Measurements from ENCODE around the gene SLCO2B1. TPM values are rescaled to one million over a fixed set of nuclear protein-coding genes. Genes with fewer than 3 reads are reported as not detected.

Gene SLCO2B1
- total and polyA plus RNA-seq, 2 of the 8 experiments (the other 6 are each of a cell fraction or from before 2014, with no cell fraction given): 0.03 TPM; not detected in 1

DNA sequence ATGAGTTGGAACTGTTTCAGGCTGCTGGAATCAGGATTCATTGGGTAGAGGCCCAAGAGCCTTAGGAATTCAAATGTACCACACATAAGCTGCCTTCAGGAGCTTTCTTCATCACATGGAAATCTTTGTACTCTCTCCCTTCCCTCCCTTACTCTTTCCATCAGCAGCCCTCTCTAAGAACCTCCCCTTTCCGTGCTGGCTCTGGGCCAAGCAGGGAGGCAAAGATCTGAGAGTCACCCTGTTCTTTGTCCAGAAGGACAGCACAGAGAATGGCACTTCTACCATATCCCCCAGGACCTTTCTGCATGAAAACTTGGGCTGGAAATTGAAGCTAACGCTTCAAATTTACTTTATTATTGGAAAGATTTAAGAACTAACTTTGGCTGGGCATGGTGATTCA, 69.0 kb downstream of the SLCO2B1 start:
- H3K27ac ChIP-seq (ENCODE audit: low read depth, low read length): no peak overlapping the region
- no peak overlapping the region for H3K23ac ChIP-seq (ENCODE audit: insufficient read length)
- no peaks in the 10 kb centered on the region for H3K79me2 ChIP-seq (ENCODE audit: control insufficient read depth in 1 of 2, insufficient read depth in 2 of 2, low read length in 2 of 2)
- no peak overlapping the region for H3K9ac ChIP-seq (replicated peaks in 1 of 4; ENCODE audit: extremely low read depth in 1 of 4, low read depth in 3 of 4, low read length in 3 of 4)
- no peak for FAIRE-seq
- POLR2A ChIA-PET (ENCODE audit: partially characterized antibody): no interaction called here
- no peak overlapping the region for H3K14ac ChIP-seq (ENCODE audit: insufficient read length)
- H2BK12ac ChIP-seq (ENCODE audit: low read depth, low read length): no peak overlapping the region
- no peak overlapping the region for H3K18ac ChIP-seq (ENCODE audit: extremely low read depth, low read length)
- no peaks in the 10 kb centered on the region for H3K79me1 ChIP-seq (ENCODE audit: low read depth, low read length)
- no peak for DNase-seq (ENCODE audit: low read depth in 1 of 2, low spot score in 2 of 2)
- CTCF ChIA-PET (ENCODE audit: partially characterized antibody): interaction anchor here (0.8 to 45.7 kb wide), 8 partner anchors 11 to 814 kb away, joined by 3 to 952 read pairs (median 4); partner anchors contain the start of genes SLCO2B1 and TPBGL
- no peak overlapping the region for H4K91ac ChIP-seq (replicated peaks; ENCODE audit: insufficient read length, low read length)
- no peak overlapping the region for H4K5ac ChIP-seq (ENCODE audit: insufficient read length, low read depth, low read length)
- H2BK15ac ChIP-seq (ENCODE audit: low read length): no peak overlapping the region
- H2BK5ac ChIP-seq (ENCODE audit: low read depth, low read length): no peak overlapping the region
- no peak overlapping the region for H2BK20ac ChIP-seq (ENCODE audit: low read length)
- no peaks in the 10 kb centered on the region; the same call in 1 of the 2 replicates for H3K23me2 ChIP-seq (ENCODE audit: low read depth, low read length)
- H3K4me1 ChIP-seq (replicated peaks in 1 of 4; ENCODE audit: control insufficient read depth in 3 of 4, insufficient read depth in 4 of 4, low read length in 3 of 4): peaks cover 0 to 5% (median 1%) of the 10 kb centered on the region in 4 experiments; a peak in 1 of 7 replicates
- no peaks in the 10 kb centered on the region for H3K36me3 ChIP-seq (ENCODE audit: control insufficient read depth in 2 of 4, insufficient read depth in 4 of 4, low read length in 3 of 4)
- no peak overlapping the region for H2AFZ ChIP-seq (ENCODE audit: low read length)
- H2AK5ac ChIP-seq (ENCODE audit: low read depth, low read length): no peak overlapping the region
- H3K4me3 ChIP-seq (ENCODE audit: extremely low read depth in 1 of 4, insufficient read depth in 2 of 4, low read depth in 3 of 4, low read length in 4 of 4): no peak overlapping the region
- H3K4me2 ChIP-seq (ENCODE audit: insufficient read depth in 1 of 2, low read depth in 2 of 2, low read length in 2 of 2): no peak overlapping the region
- H3K56ac ChIP-seq (replicated peaks; ENCODE audit: insufficient read length, low read depth, low read length): no peak overlapping the region
- H3K9me3 ChIP-seq (ENCODE audit: insufficient read depth in 2 of 2, low read depth in 1 of 2, low read length in 1 of 2): no peaks in the 10 kb centered on the region
- no peak overlapping the region for H2BK120ac ChIP-seq (replicated peaks; ENCODE audit: low read depth, low read length)
- no peak overlapping the region for H3K4ac ChIP-seq (replicated peaks; ENCODE audit: insufficient read length, low read depth, low read length)
- no peaks in the 10 kb centered on the region; a peak in 2 of 7 replicates for H3K27me3 ChIP-seq (replicated peaks in 1 of 4; ENCODE audit: control insufficient read depth in 3 of 4, extremely low read depth in 1 of 4, insufficient read depth in 3 of 4, low read length in 3 of 4)
- 94% methylated on average over 2 of the region's 2 CpGs; no CpG with 5 or more reads in 1 of the 2 experiments for WGBS, 2 experiments (ENCODE audit: extremely low coverage in 1 of 2, insufficient coverage in 1 of 2, insufficient read length in 1 of 2, insufficient replicate concordance in 2 of 2, low coverage in 1 of 2, low lambda C conversion rate in 2 of 2, missing lambda C conversion rate in 1 of 2)
- no peaks in the 10 kb centered on the region for H4K20me1 ChIP-seq (replicated peaks in 1 of 2; ENCODE audit: control insufficient read depth in 1 of 2, insufficient read depth in 2 of 2, low read length in 2 of 2)
- H4K8ac ChIP-seq (ENCODE audit: extremely low read depth, insufficient read depth, low read length): no peak overlapping the region
- TF ChIP-seq EZH2 (IDR thresholded peaks at IDR 0.05; ENCODE audit: low read depth, low read length, severe bottlenecking): no peak
- no peak for TF ChIP-seq CTBP2 (IDR thresholded peaks at IDR 0.05; ENCODE audit: borderline replicate concordance, insufficient read depth, insufficient read length, low read length)
- TF ChIP-seq, protein P1, sequence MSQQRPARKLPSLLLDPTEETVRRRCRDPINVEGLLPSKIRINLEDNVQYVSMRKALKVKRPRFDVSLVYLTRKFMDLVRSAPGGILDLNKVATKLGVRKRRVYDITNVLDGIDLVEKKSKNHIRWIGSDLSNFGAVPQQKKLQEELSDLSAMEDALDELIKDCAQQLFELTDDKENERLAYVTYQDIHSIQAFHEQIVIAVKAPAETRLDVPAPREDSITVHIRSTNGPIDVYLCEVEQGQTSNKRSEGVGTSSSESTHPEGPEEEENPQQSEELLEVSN (IDR thresholded peaks at IDR 0.05): no peak
- no peak for TF ChIP-seq KDM5A (IDR thresholded peaks at IDR 0.05; ENCODE audit: low read length)
- TF ChIP-seq PHF8 (conservative IDR thresholded peaks at IDR 0.05; ENCODE audit: low read depth, low read length): no peak
- TF ChIP-seq TCF12 (IDR thresholded peaks at IDR 0.05; ENCODE audit: low read depth, low read length): no peak
- no peak for TF ChIP-seq TAF1 (IDR thresholded peaks at IDR 0.05; ENCODE audit: low read depth, low read length)
- TF ChIP-seq, protein P2, sequence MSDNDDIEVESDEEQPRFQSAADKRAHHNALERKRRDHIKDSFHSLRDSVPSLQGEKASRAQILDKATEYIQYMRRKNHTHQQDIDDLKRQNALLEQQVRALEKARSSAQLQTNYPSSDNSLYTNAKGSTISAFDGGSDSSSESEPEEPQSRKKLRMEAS (IDR thresholded peaks at IDR 0.05): no peak
- TF ChIP-seq SRF (IDR thresholded peaks at IDR 0.05; ENCODE audit: low read depth, low read length): no peak
- no peak for TF ChIP-seq FOSL1 (IDR thresholded peaks at IDR 0.05; ENCODE audit: insufficient read depth, low read depth, low read length)
- TF ChIP-seq HDAC2 (IDR thresholded peaks at IDR 0.05; ENCODE audit: borderline replicate concordance in 1 of 2, low read depth in 2 of 2, low read length in 2 of 2): no peak
- no peak for TF ChIP-seq EGR1 (IDR thresholded peaks at IDR 0.05; ENCODE audit: borderline replicate concordance, low read depth, low read length)

All from H1 (cell line).